Large intestine (tissue), 3 donors: ENCODE data around the gene EBLN2. TPM values are rescaled to one million over a fixed set of nuclear protein-coding genes. Genes with fewer than 3 reads are reported as not detected.

Source experiments
- DNase-seq, 2 donors: peaks; one replicate each; pipeline versions ENCODE4 v3.0.0 to v3.0.0-alpha.2; 2013
- H3K27ac ChIP-seq: one replicate; pipeline ENCODE4 v1.5.1; 2013; ENCODE audit warnings: low read length
- H3K27me3 ChIP-seq: 2 replicates; pipeline ENCODE4 v1.6.1; 2013; ENCODE audit warnings: low read length; ENCODE audit not compliant: control insufficient read depth, insufficient read depth
- H3K36me3 ChIP-seq: 2 replicates; pipeline ENCODE4 v1.6.1; 2013; ENCODE audit warnings: low read length; ENCODE audit not compliant: control insufficient read depth, insufficient read depth
- H3K4me1 ChIP-seq: one replicate; pipeline ENCODE4 v1.6.1; 2013; ENCODE audit warnings: low read length; ENCODE audit not compliant: control insufficient read depth, insufficient read depth
- H3K4me3 ChIP-seq: one replicate; pipeline ENCODE4 v1.5.1; 2013; ENCODE audit warnings: low read length
- H3K9me3 ChIP-seq: one replicate; pipeline ENCODE4 v1.6.1; 2013; ENCODE audit warnings: mild to moderate bottlenecking, low read depth, low read length, moderate library complexity; ENCODE audit not compliant: control insufficient read depth
- WGBS: methylation state at CpG from one replicate; pipeline ENCODE4 v1.1.5; 2013; ENCODE audit warnings: low lambda C conversion rate; ENCODE audit not compliant: insufficient coverage; 5-methylcytosine and 5-hydroxymethylcytosine counted together
- polyA plus RNA-seq: library from polyadenylated mRNA; unstranded; fragments of 120-200 nt; gene quantifications from one replicate; pipeline ENCODE4 v1.2.1, GENCODE V29; 2013

The EBLN2 gene
- polyA plus RNA-seq, 1 donor = 7.2 TPM

- WGBS = no CpG with 5 or more reads among the region's 4 CpGs
- no peak overlapping the region for H3K27ac ChIP-seq
- DNase-seq = no peak
Measured at GRCh38 chr3:73073091-73073707, 11.7 kb downstream of the EBLN2 start.

GRCh38 chr3:73074781-73075180, 13.3 kb downstream of the EBLN2 start:
- H3K4me1 ChIP-seq = no peaks in the 10 kb centered on the region
- no peak overlapping the region for H3K27ac ChIP-seq
- H3K4me3 ChIP-seq = no peak overlapping the region
- H3K27me3 ChIP-seq = no peaks in the 10 kb centered on the region
- WGBS = 93% methylated on average over 3 of the region's 8 CpGs
- H3K36me3 ChIP-seq = no peaks in the 10 kb centered on the region
- DNase-seq = no peak
- H3K9me3 ChIP-seq = no peaks in the 10 kb centered on the region

More at GRCh38 chr3:73073091-73073707, 11.7 kb downstream of the EBLN2 start:
- no peaks in the 10 kb centered on the region for H3K4me1 ChIP-seq
- no peaks in the 10 kb centered on the region for H3K27me3 ChIP-seq
- no peaks in the 10 kb centered on the region for H3K9me3 ChIP-seq
- no peaks in the 10 kb centered on the region for H3K36me3 ChIP-seq
- H3K4me3 ChIP-seq = no peak overlapping the region

GRCh38 chr3:73080216-73080966, 18.9 kb downstream of the EBLN2 start:
- Histone ChIP-seq H3K27me3 (no peaks in the 10 kb centered on the region), H3K4me3 (no peak overlapping the region), H3K27ac (no peak overlapping the region), H3K9me3 (no peaks in the 10 kb centered on the region), H3K4me1 (no peaks in the 10 kb centered on the region), H3K36me3 (no peaks in the 10 kb centered on the region)
- DNase-seq = no peak
- WGBS = 97% methylated on average over 6 of the region's 17 CpGs

GRCh38 chr3:73081140-73081539, 19.7 kb downstream of the EBLN2 start:
- Histone ChIP-seq H3K9me3 (no peaks in the 10 kb centered on the region), H3K27ac (no peak overlapping the region), H3K4me3 (no peak overlapping the region), H3K27me3 (no peaks in the 10 kb centered on the region), H3K36me3 (no peaks in the 10 kb centered on the region), H3K4me1 (no peaks in the 10 kb centered on the region)
- DNase-seq = no peak
- WGBS = no CpG with 5 or more reads among the region's 8 CpGs

- no peak overlapping the region for H3K4me3 ChIP-seq
- WGBS = 100% methylated on average over 1 of the region's 2 CpGs
- no peaks in the 10 kb centered on the region for H3K36me3 ChIP-seq
- H3K4me1 ChIP-seq = no peaks in the 10 kb centered on the region
- no peak overlapping the region for H3K27ac ChIP-seq
- DNase-seq = no peak
- H3K9me3 ChIP-seq = no peaks in the 10 kb centered on the region
- no peaks in the 10 kb centered on the region for H3K27me3 ChIP-seq
Measured at GRCh38 chr3:73084170-73084569, 22.7 kb downstream of the EBLN2 start.

- no peaks in the 10 kb centered on the region for H3K36me3 ChIP-seq
- WGBS = 70% methylated on average over 4 of the region's 8 CpGs
- no peaks in the 10 kb centered on the region for H3K9me3 ChIP-seq
- DNase-seq = peak in 1 of 2 donors; percentile 24
- no peaks in the 10 kb centered on the region for H3K27me3 ChIP-seq
- H3K4me1 ChIP-seq = no peaks in the 10 kb centered on the region
- no peak overlapping the region for H3K4me3 ChIP-seq
- H3K27ac ChIP-seq = no peak overlapping the region
Measured at GRCh38 chr3:73086071-73086494, 24.6 kb downstream of the EBLN2 start.

- H3K27ac ChIP-seq = no peak overlapping the region
- WGBS = no CpG with 5 or more reads among the region's 6 CpGs
- no peaks in the 10 kb centered on the region for H3K36me3 ChIP-seq
- no peak for DNase-seq
- H3K27me3 ChIP-seq = no peaks in the 10 kb centered on the region
- no peak overlapping the region for H3K4me3 ChIP-seq
- H3K4me1 ChIP-seq = no peaks in the 10 kb centered on the region
- no peaks in the 10 kb centered on the region for H3K9me3 ChIP-seq
Measured at GRCh38 chr3:73094129-73094528, 32.7 kb downstream of the EBLN2 start.

GRCh38 chr3:73094951-73095350, 33.5 kb downstream of the EBLN2 start:
- no CpG with 5 or more reads among the region's 12 CpGs for WGBS

GRCh38 chr3:73096169-73096568, 34.7 kb downstream of the EBLN2 start:
- H3K27ac ChIP-seq = no peak overlapping the region
- H3K4me1 ChIP-seq = peaks cover 11% of the 10 kb centered on the region
- H3K9me3 ChIP-seq = no peaks in the 10 kb centered on the region
- WGBS = no CpG with 5 or more reads among the region's 2 CpGs
- DNase-seq = no peak
- H3K36me3 ChIP-seq = no peaks in the 10 kb centered on the region
- no peaks in the 10 kb centered on the region for H3K27me3 ChIP-seq
- H3K4me3 ChIP-seq = no peak overlapping the region

More at GRCh38 chr3:73094951-73095350, 33.5 kb downstream of the EBLN2 start:
- peaks cover under 1% of the 10 kb centered on the region for H3K4me1 ChIP-seq
- H3K9me3 ChIP-seq = no peaks in the 10 kb centered on the region
- no peak for DNase-seq
- no peaks in the 10 kb centered on the region for H3K27me3 ChIP-seq
- H3K36me3 ChIP-seq = no peaks in the 10 kb centered on the region
- no peak overlapping the region for H3K27ac ChIP-seq
- no peak overlapping the region for H3K4me3 ChIP-seq

GRCh38 chr3:73098026-73098425, 36.6 kb downstream of the EBLN2 start:
- Histone ChIP-seq H3K4me3 (no peak overlapping the region), H3K27me3 (no peaks in the 10 kb centered on the region), H3K9me3 (no peaks in the 10 kb centered on the region), H3K36me3 (no peaks in the 10 kb centered on the region), H3K4me1 (peaks cover 16% of the 10 kb centered on the region), H3K27ac (no peak overlapping the region)
- DNase-seq = no peak
- WGBS = no CpG with 5 or more reads among the region's 2 CpGs
